Neuronal stem cell (in vitro differentiated cells): ENCODE data around the gene CTTNBP2.

Experiments used
- DNase-seq: peaks from one replicate; pipeline ENCODE4 v3.0.0-alpha.2; 2013; ENCODE audit warnings: low spot score
- H2AFZ ChIP-seq: one replicate; pipeline ENCODE4 v1.6.1; 2013; ENCODE audit warnings: mild to moderate bottlenecking, low read length, inconsistent platforms
- H2AK5ac ChIP-seq: 2 replicates; pipeline ENCODE4 v1.6.1; 2013; ENCODE audit warnings: low read depth, mild to moderate bottlenecking, inconsistent platforms, low read length, moderate library complexity, mixed read lengths
- H2BK120ac ChIP-seq: 2 replicates; pipeline ENCODE4 v1.6.1; 2013; ENCODE audit warnings: low read depth, mild to moderate bottlenecking, inconsistent platforms, low read length, moderate library complexity, mixed read lengths
- H2BK12ac ChIP-seq: one replicate; pipeline ENCODE4 v1.6.1; 2013; ENCODE audit warnings: low read length, inconsistent platforms
- H2BK15ac ChIP-seq: 2 replicates; pipeline ENCODE4 v1.6.1; 2013; ENCODE audit warnings: mild to moderate bottlenecking, low read length, inconsistent platforms, mixed read lengths
- H2BK5ac ChIP-seq: one replicate; pipeline ENCODE4 v1.6.1; 2013; ENCODE audit warnings: inconsistent platforms, mild to moderate bottlenecking, low read length, moderate library complexity
- H3K14ac ChIP-seq: one replicate; pipeline ENCODE4 v1.6.1; 2013; ENCODE audit warnings: low read length, inconsistent platforms
- H3K18ac ChIP-seq: 2 replicates; pipeline ENCODE4 v1.6.1; 2013; ENCODE audit warnings: low read length, inconsistent platforms
- H3K23ac ChIP-seq: 2 replicates; pipeline ENCODE4 v1.6.1; 2013; ENCODE audit warnings: low read depth, mild to moderate bottlenecking, mixed read lengths, low read length, inconsistent platforms; ENCODE audit not compliant: poor library complexity
- H3K27ac ChIP-seq: replicated peaks from 3 replicates; pipeline ENCODE4 v1.5.1; 2013; ENCODE audit warnings: low read length, inconsistent platforms
- H3K27me3 ChIP-seq, 3 experiments: 2 replicates each; pipeline ENCODE4 v1.6.1; 2013; ENCODE audit warnings: low read length in 3 of 3, mild to moderate bottlenecking in 2 of 3, inconsistent platforms in 1 of 3, low read depth in 1 of 3, mixed read lengths in 1 of 3, moderate library complexity in 1 of 3; ENCODE audit not compliant: control insufficient read depth in 3 of 3, insufficient read depth in 3 of 3
- H3K36me3 ChIP-seq, 2 donors: replicated peaks in 1 of 2; 2 replicates each; pipeline ENCODE4 v1.6.1; 2013; ENCODE audit warnings: low read length in 2 of 2; ENCODE audit not compliant: control insufficient read depth in 2 of 2, insufficient read depth in 2 of 2
- H3K4ac ChIP-seq: 2 replicates; pipeline ENCODE4 v1.6.1; 2013; ENCODE audit warnings: inconsistent platforms, mild to moderate bottlenecking, low read length, moderate library complexity
- H3K4me1 ChIP-seq, 2 donors: 1 replicate in 1 of 2; 2 replicates in 1 of 2; pipeline ENCODE4 v1.6.1; 2013; ENCODE audit warnings: low read length in 2 of 2, low read depth in 1 of 2; ENCODE audit not compliant: control insufficient read depth in 2 of 2, insufficient read depth in 1 of 2
- H3K4me2 ChIP-seq: one replicate; pipeline ENCODE4 v1.6.1; 2013; ENCODE audit warnings: mild to moderate bottlenecking, low read length, inconsistent platforms; ENCODE audit not compliant: insufficient read depth, poor library complexity, severe bottlenecking
- H3K4me3 ChIP-seq, 2 donors: 2 replicates each; pipeline ENCODE4 v1.5.1; 2013; ENCODE audit warnings: low read length in 2 of 2, mild to moderate bottlenecking in 2 of 2, inconsistent platforms in 1 of 2, moderate library complexity in 1 of 2
- H3K79me1 ChIP-seq: one replicate; pipeline ENCODE4 v1.6.1; 2013; ENCODE audit warnings: low read depth, mild to moderate bottlenecking, inconsistent platforms, low read length, moderate library complexity
- H3K9ac ChIP-seq: one replicate; pipeline ENCODE4 v1.6.1; 2013; ENCODE audit warnings: mild to moderate bottlenecking, low read depth, low read length, inconsistent platforms; ENCODE audit not compliant: poor library complexity
- H3K9me3 ChIP-seq, 2 donors: replicated peaks in 1 of 2; 2 replicates each; pipeline versions ENCODE3 to v1.6.1; 2013; ENCODE audit warnings: low read length in 2 of 2, mild to moderate bottlenecking in 2 of 2, inconsistent platforms in 1 of 2, low read depth in 1 of 2, mixed read lengths in 1 of 2, moderate library complexity in 1 of 2; ENCODE audit not compliant: control insufficient read depth in 2 of 2, insufficient read depth in 1 of 2
- H4K8ac ChIP-seq: one replicate; pipeline ENCODE4 v1.6.1; 2013; ENCODE audit warnings: low read depth, mild to moderate bottlenecking, inconsistent platforms, low read length, moderate library complexity
- H4K91ac ChIP-seq: one replicate; pipeline ENCODE4 v1.6.1; 2013; ENCODE audit warnings: low read length, low read depth, mild to moderate bottlenecking, inconsistent platforms; ENCODE audit not compliant: poor library complexity
- WGBS, 2 donors: extraction: QIAGEN DNeasy Blood & Tissue Kit; methylation state at CpG; one replicate each; pipeline ENCODE4 v1.1.7; 2013; ENCODE audit warnings: missing lambda C conversion rate in 2 of 2, mixed read lengths in 1 of 2; ENCODE audit not compliant: insufficient read length in 2 of 2, insufficient replicate concordance in 1 of 2; ENCODE audit errors: extremely low coverage in 2 of 2; 5-methylcytosine and 5-hydroxymethylcytosine counted together

CTTNBP2 gene

DNA sequence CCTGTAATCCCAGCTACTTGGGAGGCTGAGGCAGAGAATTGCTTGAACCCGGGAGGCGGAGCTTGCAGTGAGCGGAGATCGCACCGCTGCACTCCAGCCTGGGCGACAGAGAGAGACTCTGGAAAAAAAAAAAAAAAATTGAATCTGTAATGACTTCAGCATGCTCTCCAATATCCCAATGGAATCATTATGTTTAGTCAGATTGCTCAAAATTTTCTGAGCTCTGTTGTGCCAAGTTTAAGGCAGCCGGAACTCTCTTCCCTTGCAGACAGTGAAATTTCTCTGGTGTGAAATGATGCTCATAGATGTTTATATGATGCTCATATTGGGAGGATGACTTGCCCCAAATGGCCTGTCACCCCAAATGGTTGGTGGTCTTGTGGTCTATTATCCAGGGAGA lies 180.9 kb downstream of the CTTNBP2 start:
- no peaks in the 10 kb centered on the region for H3K79me1 ChIP-seq
- DNase-seq, result no peak
- WGBS, 2 donors, result no CpG with 5 or more reads among the region's 7 CpGs

DNA sequence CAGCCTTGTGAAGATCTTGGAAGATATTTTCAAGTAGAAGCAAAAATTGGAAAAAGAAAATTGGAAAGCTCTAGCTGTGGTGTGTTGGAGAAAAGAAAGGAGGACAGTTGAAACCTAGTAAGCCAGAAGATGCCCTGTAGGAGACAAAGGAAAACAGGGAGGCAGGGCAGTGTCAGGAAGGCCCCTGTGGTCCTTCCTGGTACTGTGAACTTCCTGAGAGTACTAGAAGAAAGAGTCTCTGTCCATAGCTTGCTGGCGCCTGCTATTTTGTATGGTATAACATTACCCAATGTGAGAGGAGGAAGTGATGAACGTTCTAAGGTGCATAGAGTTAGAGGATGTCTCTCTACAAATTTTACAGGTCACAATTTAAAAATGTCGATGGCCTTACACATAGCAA lies 183.1 kb downstream of the CTTNBP2 start:
- Histone ChIP-seq H2AFZ (peak overlapping the region; percentile 33), H3K79me1 (no peaks in the 10 kb centered on the region), H3K27me3 (no peaks in the 10 kb centered on the region), H3K18ac (no peak overlapping the region), H3K9me3 (no peaks in the 10 kb centered on the region), H3K23ac (no peak overlapping the region), H3K9ac (no peak overlapping the region), H3K4me3 (no peak overlapping the region), H2BK15ac (no peak overlapping the region), H3K4me1 (peaks cover 2 to 4% of the 10 kb centered on the region in 2 donors), H3K4me2 (no peak overlapping the region), H3K4ac (no peak overlapping the region), H3K36me3 (no peaks in the 10 kb centered on the region), H4K8ac (no peak overlapping the region), H3K14ac (no peak overlapping the region), H2BK5ac (no peak overlapping the region), H2BK120ac (no peak overlapping the region), H3K27ac (no peak overlapping the region), H4K91ac (no peak overlapping the region), H2AK5ac (no peak overlapping the region), H2BK12ac (no peak overlapping the region)
- WGBS, 2 donors, result no CpG with 5 or more reads among the region's 3 CpGs
- DNase-seq, result no peak

More for the DNA sequence above, 180.9 kb downstream of the CTTNBP2 start:
- H3K4me2 ChIP-seq, result no peak overlapping the region
- no peak overlapping the region for H3K18ac ChIP-seq
- no peak overlapping the region for H3K23ac ChIP-seq
- no peaks in the 10 kb centered on the region for H3K9me3 ChIP-seq
- no peak overlapping the region for H2BK120ac ChIP-seq
- no peaks in the 10 kb centered on the region for H3K27me3 ChIP-seq
- H2BK12ac ChIP-seq, result no peak overlapping the region
- no peak overlapping the region for H2BK15ac ChIP-seq
- no peaks in the 10 kb centered on the region for H3K4me1 ChIP-seq
- H3K27ac ChIP-seq, result no peak overlapping the region
- no peak overlapping the region for H3K4me3 ChIP-seq
- no peak overlapping the region for H2BK5ac ChIP-seq
- H4K91ac ChIP-seq, result no peak overlapping the region
- H3K36me3 ChIP-seq, result no peaks in the 10 kb centered on the region
- H4K8ac ChIP-seq, result no peak overlapping the region
- no peak overlapping the region for H3K9ac ChIP-seq
- no peak overlapping the region for H3K4ac ChIP-seq
- no peak overlapping the region for H2AFZ ChIP-seq
- no peak overlapping the region for H2AK5ac ChIP-seq
- H3K14ac ChIP-seq, result no peak overlapping the region

DNA sequence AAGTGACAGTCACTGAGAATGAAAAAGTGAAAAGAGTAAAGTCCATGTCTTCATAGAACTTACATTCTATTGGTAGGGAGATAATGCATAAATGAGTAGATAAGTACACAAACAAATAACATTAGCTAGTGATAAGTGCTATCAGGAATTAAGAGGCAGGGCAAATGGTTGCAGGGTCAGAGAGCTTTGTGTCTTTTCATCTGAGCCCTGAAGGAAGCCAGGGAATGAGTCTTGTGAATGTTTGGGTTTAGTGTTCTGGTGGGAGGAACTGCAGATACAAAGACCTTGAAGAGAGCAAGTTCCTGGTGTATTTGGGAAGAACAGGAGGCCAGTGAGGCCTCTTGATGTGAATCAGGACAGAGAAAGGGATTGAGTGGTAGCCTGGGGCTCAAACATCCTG lies 183.8 kb downstream of the CTTNBP2 start:
- H2BK15ac ChIP-seq, result no peak overlapping the region
- no peak overlapping the region for H4K8ac ChIP-seq
- H3K9ac ChIP-seq, result no peak overlapping the region
- no peak overlapping the region for H3K23ac ChIP-seq
- H2BK120ac ChIP-seq, result no peak overlapping the region
- H2BK12ac ChIP-seq, result no peak overlapping the region
- H3K9me3 ChIP-seq, result no peaks in the 10 kb centered on the region
- H3K27ac ChIP-seq, result no peak overlapping the region
- no peak for DNase-seq
- no peak overlapping the region for H3K18ac ChIP-seq
- H3K4ac ChIP-seq, result no peak overlapping the region
- H3K14ac ChIP-seq, result no peak overlapping the region
- H3K27me3 ChIP-seq, result no peaks in the 10 kb centered on the region
- no peak overlapping the region for H4K91ac ChIP-seq
- H3K4me2 ChIP-seq, result no peak overlapping the region
- H3K79me1 ChIP-seq, result no peaks in the 10 kb centered on the region
- no peaks in the 10 kb centered on the region for H3K36me3 ChIP-seq
- peaks cover 2 to 4% of the 10 kb centered on the region in 2 donors for H3K4me1 ChIP-seq
- no peak overlapping the region for H2AK5ac ChIP-seq
- H3K4me3 ChIP-seq, result no peak overlapping the region
- H2AFZ ChIP-seq, result no peak overlapping the region
- no peak overlapping the region for H2BK5ac ChIP-seq

DNA sequence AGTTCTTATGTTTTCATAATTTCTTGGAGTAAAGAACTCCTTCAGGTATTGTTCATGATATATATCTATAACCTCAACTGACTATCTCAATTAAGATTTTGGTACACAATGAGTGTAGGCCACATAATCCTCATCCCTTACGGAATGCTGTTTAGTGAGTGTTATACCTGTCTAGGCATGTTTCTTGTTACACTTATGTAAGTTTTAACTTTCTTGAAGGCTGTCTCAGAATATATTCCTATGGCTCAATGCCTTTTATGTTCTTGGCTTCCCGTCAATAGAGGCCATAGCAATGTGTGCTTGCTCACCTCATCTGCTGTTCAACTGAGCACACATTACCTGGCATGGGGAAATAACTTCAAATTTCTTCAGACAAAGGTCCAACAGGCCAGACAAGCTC lies 185.1 kb downstream of the CTTNBP2 start:
- H2BK12ac ChIP-seq, result no peak overlapping the region

More for the DNA sequence above, 185.1 kb downstream of the CTTNBP2 start:
- H4K8ac ChIP-seq, result no peak overlapping the region
- no peak overlapping the region for H2BK15ac ChIP-seq
- no peak overlapping the region for H3K4ac ChIP-seq
- no peak overlapping the region for H3K4me3 ChIP-seq
- no peak overlapping the region for H2BK5ac ChIP-seq
- H3K4me1 ChIP-seq, result peaks cover 4 to 11% of the 10 kb centered on the region in 2 donors
- WGBS, 2 donors, result no CpG with 5 or more reads among the region's 2 CpGs
- no peak overlapping the region for H2AK5ac ChIP-seq
- H3K23ac ChIP-seq, result no peak overlapping the region
- H3K9me3 ChIP-seq, result no peaks in the 10 kb centered on the region
- no peaks in the 10 kb centered on the region for H3K36me3 ChIP-seq
- no peak overlapping the region for H3K18ac ChIP-seq
- no peaks in the 10 kb centered on the region for H3K27me3 ChIP-seq
- H3K9ac ChIP-seq, result no peak overlapping the region
- no peak overlapping the region for H2BK120ac ChIP-seq
- no peaks in the 10 kb centered on the region for H3K79me1 ChIP-seq
- H3K27ac ChIP-seq, result no peak overlapping the region
- no peak overlapping the region for H2AFZ ChIP-seq
- no peak overlapping the region for H4K91ac ChIP-seq
- H3K14ac ChIP-seq, result no peak overlapping the region
- no peak for DNase-seq
- no peak overlapping the region for H3K4me2 ChIP-seq
